ENCODE measurements around the gene SUPT7L. TPM values are rescaled to one million over a fixed set of nuclear protein-coding genes. Genes with fewer than 3 reads are reported as not detected.

The SUPT7L gene
- total and polyA plus RNA-seq, 2 of the 13 experiments (the other 11 are each of a cell fraction or from before 2014, with no cell fraction given): 32.9 to 77.5 TPM

DNA sequence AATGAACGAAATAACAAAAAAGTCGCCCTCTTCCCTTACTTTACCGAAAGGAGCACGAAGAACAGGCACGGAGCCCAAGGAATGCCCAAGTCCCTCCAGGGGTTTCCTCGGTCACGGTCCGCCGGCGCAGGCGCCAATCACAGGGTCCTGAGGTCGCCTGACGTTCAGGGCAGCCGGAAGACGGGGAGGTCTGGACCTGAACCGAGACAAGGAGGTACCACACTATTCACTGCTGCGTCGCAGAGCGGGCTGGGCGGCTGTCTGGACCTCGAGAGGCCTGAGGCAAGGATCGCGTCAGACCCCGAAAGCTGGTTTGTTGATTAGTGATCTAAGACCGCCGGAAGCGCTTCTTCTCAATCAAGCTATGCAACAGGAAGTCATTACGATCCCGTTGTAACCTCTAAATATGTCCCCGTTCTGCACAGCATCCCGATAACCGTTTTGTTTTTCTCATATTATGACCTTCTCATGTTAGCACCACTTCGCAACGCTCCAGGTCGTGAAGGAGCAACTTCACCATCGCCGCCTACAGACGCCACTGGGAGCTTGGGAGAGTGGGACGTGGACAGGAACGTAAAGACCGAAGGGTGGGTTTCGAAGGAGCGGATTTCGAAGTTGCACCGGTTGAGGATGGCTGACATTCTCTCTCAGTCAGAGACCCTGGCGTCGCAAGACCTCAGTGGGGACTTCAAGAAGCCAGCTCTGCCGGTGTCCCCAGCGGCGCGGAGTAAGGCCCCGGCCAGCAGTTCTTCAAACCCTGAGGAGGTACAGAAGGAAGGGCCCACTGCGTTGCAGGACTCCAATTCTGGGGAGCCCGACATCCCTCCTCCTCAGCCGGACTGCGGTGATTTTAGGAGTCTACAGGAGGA is at the start of gene SUPT7L, which contains the start of gene SLC4A1AP (continued):
- TF ChIP-seq ZBTB1 (CRISPR knock-in tag; IDR thresholded peaks at IDR 0.05; ENCODE audit: borderline replicate concordance): no peak
- peak; percentile 55; the same call in 1 of the 2 replicates for TF ChIP-seq HNF4A (CRISPR knock-in tag; IDR thresholded peaks at IDR 0.05)
- TF ChIP-seq, protein P1, sequence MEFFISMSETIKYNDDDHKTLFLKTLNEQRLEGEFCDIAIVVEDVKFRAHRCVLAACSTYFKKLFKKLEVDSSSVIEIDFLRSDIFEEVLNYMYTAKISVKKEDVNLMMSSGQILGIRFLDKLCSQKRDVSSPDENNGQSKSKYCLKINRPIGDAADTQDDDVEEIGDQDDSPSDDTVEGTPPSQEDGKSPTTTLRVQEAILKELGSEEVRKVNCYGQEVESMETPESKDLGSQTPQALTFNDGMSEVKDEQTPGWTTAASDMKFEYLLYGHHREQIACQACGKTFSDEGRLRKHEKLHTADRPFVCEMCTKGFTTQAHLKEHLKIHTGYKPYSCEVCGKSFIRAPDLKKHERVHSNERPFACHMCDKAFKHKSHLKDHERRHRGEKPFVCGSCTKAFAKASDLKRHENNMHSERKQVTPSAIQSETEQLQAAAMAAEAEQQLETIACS (CRISPR knock-in tag; IDR thresholded peaks at IDR 0.05): peak; percentile 48
- peak; percentile 90; the same call in 1 of the 2 replicates for TF ChIP-seq HIVEP1 (CRISPR knock-in tag; IDR thresholded peaks at IDR 0.05)
- peak; percentile 80 for TF ChIP-seq HMG20B (CRISPR knock-in tag; conservative IDR thresholded peaks at IDR 0.05)
- no peak for TF ChIP-seq ZNF329 (CRISPR knock-in tag; IDR thresholded peaks at IDR 0.05; ENCODE audit: low read depth)
- TF ChIP-seq FOSL2 (CRISPR knock-in tag; IDR thresholded peaks at IDR 0.05): peak; percentile 73
- TF ChIP-seq ZBTB7A (CRISPR knock-in tag; IDR thresholded peaks at IDR 0.05): no peak
- peak; percentile 99 for TF ChIP-seq ZNF350 (CRISPR knock-in tag; IDR thresholded peaks at IDR 0.05; ENCODE audit: borderline replicate concordance, low read depth)
- peak; percentile 71; the same call in 1 of the 2 replicates for TF ChIP-seq MYNN (CRISPR knock-in tag; IDR thresholded peaks at IDR 0.05; ENCODE audit: low read depth)
- peak; percentile 90 for TF ChIP-seq ZNF274 (CRISPR knock-in tag; IDR thresholded peaks at IDR 0.05)
- TF ChIP-seq ZNF33B (CRISPR knock-in tag; IDR thresholded peaks at IDR 0.05): peak; percentile 84; the same call in 1 of the 2 replicates
- peak; percentile 92 for TF ChIP-seq ZNF558 (CRISPR knock-in tag; IDR thresholded peaks at IDR 0.05; ENCODE audit: borderline replicate concordance)
- TF ChIP-seq, protein P2, sequence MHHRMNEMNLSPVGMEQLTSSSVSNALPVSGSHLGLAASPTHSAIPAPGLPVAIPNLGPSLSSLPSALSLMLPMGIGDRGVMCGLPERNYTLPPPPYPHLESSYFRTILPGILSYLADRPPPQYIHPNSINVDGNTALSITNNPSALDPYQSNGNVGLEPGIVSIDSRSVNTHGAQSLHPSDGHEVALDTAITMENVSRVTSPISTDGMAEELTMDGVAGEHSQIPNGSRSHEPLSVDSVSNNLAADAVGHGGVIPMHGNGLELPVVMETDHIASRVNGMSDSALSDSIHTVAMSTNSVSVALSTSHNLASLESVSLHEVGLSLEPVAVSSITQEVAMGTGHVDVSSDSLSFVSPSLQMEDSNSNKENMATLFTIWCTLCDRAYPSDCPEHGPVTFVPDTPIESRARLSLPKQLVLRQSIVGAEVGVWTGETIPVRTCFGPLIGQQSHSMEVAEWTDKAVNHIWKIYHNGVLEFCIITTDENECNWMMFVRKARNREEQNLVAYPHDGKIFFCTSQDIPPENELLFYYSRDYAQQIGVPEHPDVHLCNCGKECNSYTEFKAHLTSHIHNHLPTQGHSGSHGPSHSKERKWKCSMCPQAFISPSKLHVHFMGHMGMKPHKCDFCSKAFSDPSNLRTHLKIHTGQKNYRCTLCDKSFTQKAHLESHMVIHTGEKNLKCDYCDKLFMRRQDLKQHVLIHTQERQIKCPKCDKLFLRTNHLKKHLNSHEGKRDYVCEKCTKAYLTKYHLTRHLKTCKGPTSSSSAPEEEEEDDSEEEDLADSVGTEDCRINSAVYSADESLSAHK (CRISPR knock-in tag; IDR thresholded peaks at IDR 0.05; ENCODE audit: borderline replicate concordance): no peak
- no peak for TF ChIP-seq REXO4 (CRISPR knock-in tag; IDR thresholded peaks at IDR 0.05; ENCODE audit: borderline replicate concordance)
- peak; percentile 96; the same call in 1 of the 2 replicates for TF ChIP-seq ZNF430 (CRISPR knock-in tag; IDR thresholded peaks at IDR 0.05)
- peak; percentile 90 for TF ChIP-seq TGIF2 (CRISPR knock-in tag; IDR thresholded peaks at IDR 0.05)
- TF ChIP-seq DNMT3B (CRISPR knock-in tag; conservative IDR thresholded peaks at IDR 0.05): peak; percentile 94; the same call in 1 of the 2 replicates
- peak; percentile 94 for TF ChIP-seq CHCHD3 (CRISPR knock-in tag; IDR thresholded peaks at IDR 0.05)
- TF ChIP-seq, protein P3, sequence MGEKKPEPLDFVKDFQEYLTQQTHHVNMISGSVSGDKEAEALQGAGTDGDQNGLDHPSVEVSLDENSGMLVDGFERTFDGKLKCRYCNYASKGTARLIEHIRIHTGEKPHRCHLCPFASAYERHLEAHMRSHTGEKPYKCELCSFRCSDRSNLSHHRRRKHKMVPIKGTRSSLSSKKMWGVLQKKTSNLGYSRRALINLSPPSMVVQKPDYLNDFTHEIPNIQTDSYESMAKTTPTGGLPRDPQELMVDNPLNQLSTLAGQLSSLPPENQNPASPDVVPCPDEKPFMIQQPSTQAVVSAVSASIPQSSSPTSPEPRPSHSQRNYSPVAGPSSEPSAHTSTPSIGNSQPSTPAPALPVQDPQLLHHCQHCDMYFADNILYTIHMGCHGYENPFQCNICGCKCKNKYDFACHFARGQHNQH (CRISPR knock-in tag; IDR thresholded peaks at IDR 0.05): peak; percentile 93
- no peak for TF ChIP-seq RFX3 (CRISPR knock-in tag; IDR thresholded peaks at IDR 0.05)
- TF ChIP-seq, protein P4, sequence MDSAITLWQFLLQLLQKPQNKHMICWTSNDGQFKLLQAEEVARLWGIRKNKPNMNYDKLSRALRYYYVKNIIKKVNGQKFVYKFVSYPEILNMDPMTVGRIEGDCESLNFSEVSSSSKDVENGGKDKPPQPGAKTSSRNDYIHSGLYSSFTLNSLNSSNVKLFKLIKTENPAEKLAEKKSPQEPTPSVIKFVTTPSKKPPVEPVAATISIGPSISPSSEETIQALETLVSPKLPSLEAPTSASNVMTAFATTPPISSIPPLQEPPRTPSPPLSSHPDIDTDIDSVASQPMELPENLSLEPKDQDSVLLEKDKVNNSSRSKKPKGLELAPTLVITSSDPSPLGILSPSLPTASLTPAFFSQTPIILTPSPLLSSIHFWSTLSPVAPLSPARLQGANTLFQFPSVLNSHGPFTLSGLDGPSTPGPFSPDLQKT (CRISPR knock-in tag; IDR thresholded peaks at IDR 0.05; ENCODE audit: borderline replicate concordance): no peak
- peak; percentile 94; the same call in 1 of the 2 replicates for TF ChIP-seq ZNF225 (CRISPR knock-in tag; IDR thresholded peaks at IDR 0.05)
- no peak for TF ChIP-seq RFX1 (IDR thresholded peaks at IDR 0.05)
- no peak for TF ChIP-seq SRSF9 (IDR thresholded peaks at IDR 0.05; ENCODE audit: borderline replicate concordance, insufficient read depth, low read depth, low read length, poor library complexity, severe bottlenecking)
